ENCODE data around the gene TMEM130. TPM values are rescaled to one million over a fixed set of nuclear protein-coding genes. Genes with fewer than 3 reads are reported as not detected.
"Not testable (repeated sequence)": the region's sequence is repeated elsewhere in the genome, so short reads cannot be mapped to it uniquely, and the experiment has no call there.

The TMEM130 gene
- total RNA-seq, 2 experiments from 2014 or later, result not detected

DNA sequence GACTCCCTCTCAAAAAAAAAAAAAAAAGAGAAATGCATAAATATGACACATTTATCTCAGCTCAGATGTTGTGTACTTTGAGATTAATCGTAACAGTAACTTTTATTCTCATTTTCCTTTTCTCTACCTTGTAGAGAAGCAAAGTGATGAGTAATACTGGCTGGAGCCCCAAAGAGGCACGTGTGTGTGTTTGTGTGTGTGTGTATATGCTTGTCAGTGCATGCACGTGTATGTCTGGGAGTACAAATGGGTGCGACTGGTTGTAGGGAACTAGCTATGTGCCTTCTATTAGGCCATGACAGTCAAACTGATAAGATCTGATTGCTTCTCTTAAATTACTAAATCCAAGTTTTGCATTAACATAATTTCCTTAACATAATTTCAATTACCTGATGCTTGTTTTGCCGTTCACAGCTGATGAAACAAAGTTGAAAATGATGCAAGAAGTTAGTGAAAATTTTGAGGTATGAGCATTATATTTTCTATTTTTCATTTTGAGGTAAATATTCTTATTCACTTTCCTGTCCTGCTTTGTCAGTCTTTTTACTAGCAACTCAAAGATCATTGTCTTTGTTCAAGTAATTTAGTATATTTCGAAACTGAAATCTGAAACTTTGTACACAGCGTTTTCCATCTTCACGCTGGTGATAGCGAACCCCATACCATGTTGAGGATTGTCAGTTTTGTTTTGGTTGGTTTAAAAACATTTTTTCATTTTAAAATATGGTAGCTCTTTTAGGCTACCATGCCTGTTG is 11.9 kb upstream of the TMEM130 start:
- Mint-ChIP-seq H3K9me3 (no peaks in the 10 kb centered on the region), H3K27me3 (no peaks in the 10 kb centered on the region), H3K27ac (peak overlapping the region; percentile 15), H3K4me3 (no peak overlapping the region), H3K36me3 (peaks cover 9% of the 10 kb centered on the region), H3K4me1 (peaks cover 19% of the 10 kb centered on the region)
- DNase-seq, result no peak

DNA sequence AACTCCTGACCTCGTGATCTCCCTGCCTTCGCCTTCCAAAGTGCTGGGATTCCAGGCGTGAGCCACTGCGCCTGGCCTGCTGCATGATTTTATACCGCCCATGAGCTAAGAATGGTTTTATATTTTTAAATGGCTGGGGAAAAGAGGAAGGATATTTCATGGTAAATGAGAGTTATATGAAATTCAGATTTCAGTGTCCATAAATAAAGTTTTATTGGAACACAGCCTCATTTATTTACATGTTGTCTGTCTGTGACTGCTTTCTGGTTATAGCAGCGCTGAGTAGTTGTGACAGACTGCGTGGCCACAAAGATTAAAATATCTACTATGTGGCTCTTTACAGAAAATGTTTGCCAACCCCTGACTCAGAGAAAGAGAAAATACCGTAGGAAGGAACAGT is 10.7 kb upstream of the TMEM130 start:
- DNase-seq, result no peak
- H3K4me3 Mint-ChIP-seq, result peak overlapping the region; percentile 93
- peaks cover 1% of the 10 kb centered on the region for H3K27me3 Mint-ChIP-seq
- no peaks in the 10 kb centered on the region for H3K9me3 Mint-ChIP-seq
- peaks cover 19% of the 10 kb centered on the region for H3K4me1 Mint-ChIP-seq
- no peak overlapping the region for H3K27ac Mint-ChIP-seq
- H3K36me3 Mint-ChIP-seq, result peaks cover 9% of the 10 kb centered on the region

- peak overlapping the region; percentile 96 for H3K27ac Mint-ChIP-seq
- H3K9me3 Mint-ChIP-seq, result no peaks in the 10 kb centered on the region
- H3K4me3 Mint-ChIP-seq, result peak overlapping the region; percentile 93
- no peak for DNase-seq
- H3K4me1 Mint-ChIP-seq, result peaks cover 19% of the 10 kb centered on the region
- peaks cover 9% of the 10 kb centered on the region for H3K36me3 Mint-ChIP-seq
- peaks cover 3% of the 10 kb centered on the region for H3K27me3 Mint-ChIP-seq
Measured at GRCh38 chr7:98879979-98880315, 10.1 kb upstream of the TMEM130 start.

DNA sequence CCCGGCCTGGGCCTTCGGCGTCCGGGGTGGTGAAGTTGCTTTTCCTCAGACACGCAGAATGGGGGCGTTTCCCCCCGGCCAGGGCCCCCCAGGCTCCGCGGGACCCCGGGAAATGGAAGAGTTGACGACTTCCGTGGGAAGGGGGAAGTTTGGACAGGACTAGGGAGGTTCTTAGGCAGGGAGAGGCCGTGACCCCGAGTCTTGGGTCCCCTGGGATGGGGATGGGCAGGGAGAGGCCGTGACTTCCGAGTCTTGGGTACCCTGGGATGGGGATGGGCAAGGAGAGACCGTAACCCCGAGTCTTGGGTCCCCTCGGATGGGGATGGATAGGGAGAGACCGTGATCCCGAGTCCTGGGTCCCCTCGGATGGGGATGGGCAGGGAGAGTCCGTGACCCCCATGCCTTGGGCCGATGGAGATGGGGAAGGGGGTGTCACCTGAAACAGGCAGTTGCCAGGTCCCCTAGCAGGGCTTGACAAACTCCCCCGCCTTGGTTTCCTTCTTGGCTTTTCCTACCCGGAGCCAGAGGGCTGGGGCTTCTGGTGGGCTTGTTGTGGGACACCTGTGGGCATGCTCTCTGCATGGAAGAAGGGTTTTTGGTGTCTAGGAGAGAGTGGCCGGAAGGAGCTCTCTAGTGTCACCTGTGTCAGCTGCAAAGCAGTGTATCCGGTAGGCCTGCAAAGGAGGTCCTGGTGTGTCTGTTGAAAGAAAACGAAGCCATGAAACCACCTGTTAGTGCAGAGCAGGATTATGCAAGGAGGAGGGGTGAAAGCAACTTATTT is 9.6 kb upstream of the TMEM130 start:
- Mint-ChIP-seq H3K36me3 (peaks cover 9% of the 10 kb centered on the region), H3K9me3 (no peaks in the 10 kb centered on the region), H3K27ac (peak overlapping the region; percentile 96), H3K4me1 (peaks cover 19% of the 10 kb centered on the region), H3K4me3 (peak overlapping the region; percentile 93), H3K27me3 (peaks cover 3% of the 10 kb centered on the region)
- DNase-seq, result peak; percentile 69

DNA sequence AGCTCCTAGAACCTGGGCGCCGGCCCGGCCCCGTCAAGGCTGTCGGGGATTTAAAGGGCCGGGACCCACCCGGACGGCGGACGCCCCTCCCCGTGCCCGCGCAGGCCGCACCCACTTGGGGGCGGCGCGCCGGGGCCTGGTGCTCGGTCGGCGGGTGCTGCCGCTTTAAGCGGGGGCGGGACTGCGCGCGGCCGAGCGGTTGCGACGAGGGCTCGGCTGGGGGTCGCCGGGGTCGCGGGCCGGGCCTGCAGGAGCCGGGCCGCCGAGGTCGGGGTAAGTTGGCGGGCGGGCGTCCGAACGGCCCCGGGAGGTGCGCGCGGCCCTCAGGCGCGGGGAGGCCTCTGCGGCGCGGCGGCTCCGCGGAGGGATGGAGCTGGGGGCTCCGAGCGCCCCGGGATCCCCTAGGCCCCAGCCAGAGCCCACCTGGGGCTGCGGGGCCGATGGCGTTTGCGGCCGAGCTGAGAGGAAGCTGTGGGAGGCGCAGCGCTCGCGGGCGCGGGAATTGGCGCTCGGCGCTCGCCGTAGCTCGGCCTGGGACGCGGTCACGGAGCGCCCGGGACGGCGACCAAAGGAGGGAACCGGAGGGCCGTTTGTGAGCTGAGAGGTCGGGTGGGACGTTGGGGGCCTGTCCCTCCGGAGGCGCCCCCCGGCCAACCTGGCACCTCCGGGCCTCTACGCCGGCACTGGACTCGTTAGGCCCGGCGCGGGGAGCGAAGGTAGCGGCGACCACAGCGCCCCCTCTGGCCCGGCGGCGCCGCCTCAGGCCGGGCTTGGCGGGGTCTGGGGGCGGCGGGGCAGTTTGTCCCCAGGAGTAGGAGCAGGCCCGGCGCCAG is 8.8 kb upstream of the TMEM130 start, which contains the start of gene TRRAP:
TRRAP (plus strand) TSS at position 168 of the 833 bp plus-strand sequence. CDS start 2,619 bp downstream, outside the sequence.
- H3K4me1 Mint-ChIP-seq, result peaks cover 14% of the 10 kb centered on the region
- peak; percentile 82 for DNase-seq
- H3K36me3 Mint-ChIP-seq, result peaks cover 7% of the 10 kb centered on the region
- peaks cover 3% of the 10 kb centered on the region for H3K27me3 Mint-ChIP-seq
- H3K4me3 Mint-ChIP-seq, result peak within 1 kb of the TSS; percentile 93
- peak within 1 kb of the TSS; percentile 96 for H3K27ac Mint-ChIP-seq
- H3K9me3 Mint-ChIP-seq, result no peaks in the 10 kb centered on the region

DNA sequence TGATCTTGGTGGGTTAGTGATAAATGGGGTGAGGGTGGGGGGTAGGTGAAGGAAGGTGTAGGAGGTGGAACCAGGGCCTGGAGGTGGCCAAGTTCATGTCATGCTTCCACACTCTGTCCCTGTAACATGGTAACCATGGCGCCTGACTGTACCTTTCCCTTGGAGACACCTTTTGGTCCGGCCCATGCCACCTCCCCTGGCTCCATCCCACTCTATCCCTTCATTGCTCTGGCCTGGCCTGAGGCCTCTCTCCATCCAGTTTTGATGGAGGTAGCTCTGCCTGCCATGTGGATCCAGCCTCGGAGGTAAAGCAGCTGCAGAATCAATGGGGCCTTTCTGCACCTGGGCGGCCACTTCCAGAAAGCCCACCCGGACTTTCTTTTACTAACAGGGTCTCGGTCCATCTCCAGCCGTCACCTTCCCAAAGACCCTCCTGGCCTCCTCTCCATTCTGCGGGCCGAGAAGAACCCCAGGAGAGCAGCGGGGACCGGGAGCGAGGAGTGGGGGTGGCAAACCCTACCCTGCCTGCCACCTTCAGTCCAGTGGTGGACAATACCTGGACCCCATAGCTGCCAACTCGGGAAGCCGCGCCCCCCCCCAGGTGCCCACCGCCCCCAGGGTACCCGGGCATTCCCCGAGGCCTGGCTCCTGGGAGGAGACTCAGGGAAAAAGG is 8.0 kb upstream of the TMEM130 start:
- H3K9me3 Mint-ChIP-seq, result no peaks in the 10 kb centered on the region
- H3K4me3 Mint-ChIP-seq, result peak overlapping the region; percentile 34
- H3K27ac Mint-ChIP-seq, result no peak overlapping the region
- H3K36me3 Mint-ChIP-seq, result peaks cover 5% of the 10 kb centered on the region
- H3K27me3 Mint-ChIP-seq, result peaks cover 4% of the 10 kb centered on the region
- DNase-seq, result no peak
- H3K4me1 Mint-ChIP-seq, result peaks cover 12% of the 10 kb centered on the region

GRCh38 chr7:98877146-98877545 is 7.3 kb upstream of the TMEM130 start:
- Mint-ChIP-seq H3K4me3 (no peak overlapping the region), H3K9me3 (no peaks in the 10 kb centered on the region), H3K27ac (no peak overlapping the region), H3K36me3 (peaks cover 3% of the 10 kb centered on the region), H3K4me1 (peaks cover 10% of the 10 kb centered on the region), H3K27me3 (peaks cover 11% of the 10 kb centered on the region)
- DNase-seq, result no peak

DNA sequence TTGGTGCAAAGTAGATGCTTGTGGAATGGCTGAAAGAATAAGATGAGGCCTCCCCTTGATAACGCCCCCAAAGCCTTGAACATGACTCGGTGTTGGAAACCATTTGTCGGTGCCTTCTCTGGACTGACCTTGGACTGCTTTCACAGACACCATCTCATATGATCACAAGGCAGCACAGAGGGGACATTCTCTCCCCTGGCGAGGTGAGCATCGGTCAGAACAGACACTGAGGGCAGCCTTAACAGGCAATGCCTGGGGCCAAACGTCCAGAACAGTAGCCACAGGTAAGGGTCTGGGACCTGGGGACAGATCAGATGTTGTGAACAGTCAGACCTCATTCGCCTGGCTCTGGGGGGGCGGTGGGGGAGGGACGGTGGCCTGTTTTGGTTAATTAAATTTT is 5.7 kb upstream of the TMEM130 start:
- peaks cover 24% of the 10 kb centered on the region for H3K27me3 Mint-ChIP-seq
- DNase-seq, result no peak
- H3K4me3 Mint-ChIP-seq, result no peak overlapping the region
- no peak overlapping the region for H3K27ac Mint-ChIP-seq
- H3K4me1 Mint-ChIP-seq, result peaks cover 6% of the 10 kb centered on the region
- H3K9me3 Mint-ChIP-seq, result no peaks in the 10 kb centered on the region
- peaks cover 3% of the 10 kb centered on the region for H3K36me3 Mint-ChIP-seq

DNA sequence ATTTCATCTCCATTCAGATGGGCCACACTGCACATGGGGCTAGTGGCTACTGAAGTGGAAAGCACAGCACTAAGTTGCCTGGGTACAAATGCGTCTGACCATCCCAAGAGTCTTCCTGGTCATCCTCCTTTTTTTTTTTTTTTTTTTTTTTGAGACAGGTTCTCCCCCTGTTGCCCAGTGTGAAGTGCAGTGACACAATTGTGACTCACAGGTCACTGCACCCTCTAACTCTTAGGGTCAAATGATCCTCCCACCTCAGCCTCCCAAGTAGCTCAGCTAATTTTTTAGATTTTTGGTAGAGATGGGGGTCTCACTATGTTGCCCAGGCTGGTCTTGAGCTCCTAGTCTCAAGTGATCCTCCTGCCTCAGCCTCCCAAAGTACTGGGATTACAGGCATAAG is 5.1 kb upstream of the TMEM130 start:
- no peaks in the 10 kb centered on the region for H3K9me3 Mint-ChIP-seq
- DNase-seq, result no peak
- H3K27ac Mint-ChIP-seq, result no peak overlapping the region
- no peak overlapping the region for H3K4me3 Mint-ChIP-seq
- H3K27me3 Mint-ChIP-seq, result peaks cover 30% of the 10 kb centered on the region
- H3K36me3 Mint-ChIP-seq, result peaks cover 1% of the 10 kb centered on the region
- peaks cover 5% of the 10 kb centered on the region for H3K4me1 Mint-ChIP-seq

DNA sequence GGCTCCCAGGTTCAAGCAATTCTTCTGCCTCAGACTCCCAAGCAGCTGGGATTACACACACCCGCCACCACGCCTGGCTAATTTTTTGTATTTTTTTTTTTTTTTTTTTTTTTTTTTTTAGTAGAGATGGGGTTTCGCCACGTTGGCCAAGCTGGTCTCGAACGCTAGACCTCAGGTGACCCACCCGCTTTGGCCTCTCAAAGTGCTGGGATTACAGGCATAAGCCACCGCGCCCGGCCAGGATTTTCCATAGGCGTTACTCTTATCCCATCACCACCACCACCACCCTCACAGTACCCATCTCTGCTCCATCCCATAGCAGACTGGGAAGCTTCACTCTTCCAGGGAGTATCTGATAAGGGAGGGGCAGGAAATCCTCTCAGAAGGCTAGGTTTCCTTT is 3.8 kb upstream of the TMEM130 start:
- H3K9me3 Mint-ChIP-seq, H3K4me1 Mint-ChIP-seq, H3K36me3 Mint-ChIP-seq, DNase-seq, H3K27ac Mint-ChIP-seq, H3K4me3 Mint-ChIP-seq: not testable (repeated sequence)
- peaks cover 37% of the 10 kb centered on the region for H3K27me3 Mint-ChIP-seq

- no peak overlapping the region for H3K27ac Mint-ChIP-seq
- H3K9me3 Mint-ChIP-seq, result no peaks in the 10 kb centered on the region
- H3K36me3 Mint-ChIP-seq, result no peaks in the 10 kb centered on the region
- H3K4me3 Mint-ChIP-seq, result no peak overlapping the region
- no peak for DNase-seq
- peaks cover 43% of the 10 kb centered on the region for H3K27me3 Mint-ChIP-seq
- peaks cover 4% of the 10 kb centered on the region for H3K4me1 Mint-ChIP-seq
Measured at GRCh38 chr7:98872328-98872924, 2.6 kb upstream of the TMEM130 start.

GRCh38 chr7:98870807-98871491 is 1.1 kb upstream of the TMEM130 start:
- H3K27me3 Mint-ChIP-seq, result peaks cover 43% of the 10 kb centered on the region
- no peaks in the 10 kb centered on the region for H3K36me3 Mint-ChIP-seq
- no peak overlapping the region for H3K27ac Mint-ChIP-seq
- peak overlapping the region; percentile 69 for H3K4me3 Mint-ChIP-seq
- peaks cover 4% of the 10 kb centered on the region for H3K4me1 Mint-ChIP-seq
- no peak for DNase-seq
- H3K9me3 Mint-ChIP-seq, result no peaks in the 10 kb centered on the region

DNA sequence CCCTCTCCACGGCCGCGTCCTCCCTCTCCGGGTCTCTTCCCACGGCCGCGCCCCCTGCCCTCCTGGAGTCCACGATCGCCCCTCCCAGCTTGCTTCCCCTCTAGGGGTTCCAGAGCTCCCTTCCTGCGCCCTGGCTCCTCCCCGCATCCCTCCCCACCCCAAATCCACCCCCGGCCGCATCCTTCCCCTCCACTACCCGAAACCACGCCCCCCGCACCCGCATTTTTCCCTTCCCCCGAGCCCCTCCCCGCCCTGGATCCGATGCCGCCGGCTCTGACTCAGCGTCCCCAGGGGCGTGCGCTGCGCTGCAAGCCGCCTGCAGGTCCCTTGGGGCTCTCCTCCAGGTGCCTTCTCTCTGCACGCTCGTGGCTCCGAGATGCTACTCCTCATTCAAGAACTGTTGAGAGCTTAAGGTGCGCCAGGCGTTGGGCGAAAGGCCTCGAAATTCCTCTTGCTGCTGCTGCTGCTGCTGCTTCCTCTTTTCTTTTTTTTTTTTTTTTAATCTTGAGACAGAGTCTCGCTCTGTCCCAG is 372 bp upstream of the TMEM130 start:
- H3K4me3 Mint-ChIP-seq, result peak overlapping the region; percentile 69
- H3K27me3 Mint-ChIP-seq, result peaks cover 39% of the 10 kb centered on the region
- no peaks in the 10 kb centered on the region for H3K9me3 Mint-ChIP-seq
- no peaks in the 10 kb centered on the region for H3K36me3 Mint-ChIP-seq
- peaks cover 4% of the 10 kb centered on the region for H3K4me1 Mint-ChIP-seq
- DNase-seq, result peak; percentile 77
- no peak overlapping the region for H3K27ac Mint-ChIP-seq

All from activated naive CD8-positive, alpha-beta T cell treated with anti-CD3 and anti-CD28 coated beads for 36 hours (primary cell).